K562 (cell line): ENCODE measurements around the gene DENND1A.

Source experiments
- CXXC5 ChIP-seq: fragments of 250-450 bp; sonication (Bioruptor Pico); IDR thresholded peaks from 2 replicates; pipeline ENCODE4 v1.8.0; 2022; ENCODE audit warnings: inconsistent platforms, mild to moderate bottlenecking, moderate library complexity
- EZH2 ChIP-seq: IDR thresholded peaks from 2 replicates; pipeline ENCODE4 v1.6.1; 2012; ENCODE audit warnings: low read depth, mild to moderate bottlenecking, inconsistent platforms, low read length, borderline replicate concordance
- KLF16 ChIP-seq: IDR thresholded peaks from 2 replicates; pipeline ENCODE4 v1.6.1; 2016; ENCODE audit warnings: antibody characterized with exemption
- MXI1 ChIP-seq: IDR thresholded peaks from 2 replicates; pipeline ENCODE4 v1.6.1; 2011; ENCODE audit warnings: low read depth, mild to moderate bottlenecking, improper control_type of control experiment, low read length
- PHF20 ChIP-seq: fragments of 450-650 bp; IDR thresholded peaks from 2 replicates; pipeline ENCODE4 v1.6.1; 2018; ENCODE audit not compliant: partially characterized antibody
- RAD21 ChIP-seq, 2 experiments: fragments of 250-450 bp in 1 of 2; fragments of 450-650 bp in 1 of 2; sonication (Bioruptor Pico) in 1 of 2; formaldehyde crosslinking in 1 of 2; IDR thresholded peaks in 1 of 2; conservative IDR thresholded peaks in 1 of 2; 2 replicates each; pipeline versions ENCODE4 v1.4.0 to v1.8.0; 2020 to 2022; ENCODE audit warnings: mild to moderate bottlenecking in 2 of 2, moderate library complexity in 1 of 2
- RBM25 ChIP-seq: fragments of 200-400 bp; formaldehyde crosslinking; IDR thresholded peaks from 2 replicates; pipeline ENCODE4 v1.6.1; 2018; ENCODE audit warnings: low read length, low read depth, moderate library complexity; ENCODE audit not compliant: severe bottlenecking
- RFX1 ChIP-seq: fragments of 450-650 bp; IDR thresholded peaks from 2 replicates; pipeline ENCODE4 v1.6.1; 2016; ENCODE audit warnings: mild to moderate bottlenecking, moderate library complexity
- ZNF274 ChIP-seq: IDR thresholded peaks from 2 replicates; pipeline ENCODE4 v1.6.1; 2011; ENCODE audit warnings: low read depth, mild to moderate bottlenecking, low read length, moderate library complexity, borderline replicate concordance
- ZNF740 ChIP-seq, 3 experiments: fragments of 200-800 bp in 1 of 3; sonication (Bioruptor generic) in 1 of 3; sonication (generic) in 1 of 3; formaldehyde crosslinking in 1 of 3; IDR thresholded peaks; 2 replicates each; pipeline versions ENCODE4 v1.6.1 to v1.8.0; 2016 to 2022; ENCODE audit warnings: mild to moderate bottlenecking in 2 of 3, missing compliant biosample characterization in 2 of 3, missing genetic modification characterization in 2 of 3, missing genetic modification reagents in 1 of 3

GRCh38 chr9:123357743-123358059 is 572.2 kb downstream of the DENND1A start:
- no peak for TF ChIP-seq RAD21 (CRISPR knock-in tag; conservative IDR thresholded peaks at IDR 0.05 in 1 of 2, IDR thresholded peaks at IDR 0.05 in 1 of 2)
- no peak for TF ChIP-seq MXI1
- TF ChIP-seq KLF16, result no peak
- TF ChIP-seq RFX1, result no peak
- no peak for TF ChIP-seq ZNF274
- no peak for TF ChIP-seq EZH2
- TF ChIP-seq PHF20, result no peak
- no peak for TF ChIP-seq CXXC5 (CRISPR knock-in tag)
- TF ChIP-seq ZNF740 (CRISPR knock-in tag; IDR thresholded peaks at IDR 0.05), result no peak
- no peak for TF ChIP-seq ZNF740 (tag; IDR thresholded peaks at IDR 0.05)
- no peak for TF ChIP-seq RBM25
